Measurements from ENCODE around the gene SNAI3.

Gene SNAI3

GRCh38 chr16:88730632-88731607 lies 44.6 kb upstream of the SNAI3 start:
- Histone ChIP-seq H3K4me1 (ENCODE audit: control insufficient read depth, insufficient read depth, low read length) (peaks cover 2% of the 10 kb centered on the region), H3K36me3 (ENCODE audit: control insufficient read depth in 2 of 2, insufficient read depth in 2 of 2, low read length in 2 of 2) (peaks cover 35 to 43% of the 10 kb centered on the region in 2 donors), H3K9me3 (ENCODE audit: control insufficient read depth in 2 of 2, low read length in 2 of 2) (no peaks in the 10 kb centered on the region), H3K27me3 (ENCODE audit: control insufficient read depth in 1 of 2, insufficient read depth in 2 of 2, low read length in 2 of 2) (no peaks in the 10 kb centered on the region), H3K4me3 (ENCODE audit: low read length in 2 of 2) (no peak overlapping the region), H3K27ac (ENCODE audit: low read length) (no peak overlapping the region), H3K9ac (ENCODE audit: low read length in 2 of 2) (no peak overlapping the region)

GRCh38 chr16:88727871-88728270 lies 41.6 kb upstream of the SNAI3 start:
- Histone ChIP-seq H3K36me3 (ENCODE audit: control insufficient read depth in 2 of 2, insufficient read depth in 2 of 2, low read length in 2 of 2) (peaks cover 38 to 39% of the 10 kb centered on the region in 2 donors), H3K27me3 (ENCODE audit: control insufficient read depth in 1 of 2, insufficient read depth in 2 of 2, low read length in 2 of 2) (no peaks in the 10 kb centered on the region), H3K9me3 (ENCODE audit: control insufficient read depth in 2 of 2, low read length in 2 of 2) (no peaks in the 10 kb centered on the region), H3K4me1 (ENCODE audit: control insufficient read depth, insufficient read depth, low read length) (peaks cover 2% of the 10 kb centered on the region), H3K4me3 (ENCODE audit: low read length in 2 of 2) (no peak overlapping the region), H3K27ac (ENCODE audit: low read length) (no peak overlapping the region), H3K9ac (ENCODE audit: low read length in 2 of 2) (no peak overlapping the region)

GRCh38 chr16:88726981-88727380 lies 40.7 kb upstream of the SNAI3 start:
- H3K9me3 ChIP-seq (ENCODE audit: control insufficient read depth in 2 of 2, low read length in 2 of 2) = no peaks in the 10 kb centered on the region
- H3K27me3 ChIP-seq (ENCODE audit: control insufficient read depth in 1 of 2, insufficient read depth in 2 of 2, low read length in 2 of 2) = no peaks in the 10 kb centered on the region
- no peak overlapping the region for H3K27ac ChIP-seq (ENCODE audit: low read length)
- H3K9ac ChIP-seq (ENCODE audit: low read length in 2 of 2) = no peak overlapping the region
- no peak overlapping the region for H3K4me3 ChIP-seq (ENCODE audit: low read length in 2 of 2)
- peaks cover 43 to 47% of the 10 kb centered on the region in 2 donors for H3K36me3 ChIP-seq (ENCODE audit: control insufficient read depth in 2 of 2, insufficient read depth in 2 of 2, low read length in 2 of 2)
- no peaks in the 10 kb centered on the region for H3K4me1 ChIP-seq (ENCODE audit: control insufficient read depth, insufficient read depth, low read length)

- H3K4me3 ChIP-seq (ENCODE audit: low read length in 2 of 2) = no peak overlapping the region
- H3K27ac ChIP-seq (ENCODE audit: low read length) = no peak overlapping the region
- no peaks in the 10 kb centered on the region for H3K27me3 ChIP-seq (ENCODE audit: control insufficient read depth in 1 of 2, insufficient read depth in 2 of 2, low read length in 2 of 2)
- no peaks in the 10 kb centered on the region for H3K9me3 ChIP-seq (ENCODE audit: control insufficient read depth in 2 of 2, low read length in 2 of 2)
- peaks cover 49% of the 10 kb centered on the region in 2 donors for H3K36me3 ChIP-seq (ENCODE audit: control insufficient read depth in 2 of 2, insufficient read depth in 2 of 2, low read length in 2 of 2)
- no peaks in the 10 kb centered on the region for H3K4me1 ChIP-seq (ENCODE audit: control insufficient read depth, insufficient read depth, low read length)
- H3K9ac ChIP-seq (ENCODE audit: low read length in 2 of 2) = no peak overlapping the region
Observed at GRCh38 chr16:88726408-88726749, 40.1 kb upstream of the SNAI3 start.

- no peak overlapping the region for H3K27ac ChIP-seq (ENCODE audit: low read length)
Observed at GRCh38 chr16:88725609-88726407, 39.5 kb upstream of the SNAI3 start.

GRCh38 chr16:88724855-88725555 lies 38.7 kb upstream of the SNAI3 start:
- Histone ChIP-seq H3K9ac (ENCODE audit: low read length in 2 of 2) (no peak overlapping the region), H3K27ac (ENCODE audit: low read length) (no peak overlapping the region), H3K27me3 (ENCODE audit: control insufficient read depth in 1 of 2, insufficient read depth in 2 of 2, low read length in 2 of 2) (no peaks in the 10 kb centered on the region), H3K4me1 (ENCODE audit: control insufficient read depth, insufficient read depth, low read length) (no peaks in the 10 kb centered on the region), H3K4me3 (ENCODE audit: low read length in 2 of 2) (no peak overlapping the region), H3K9me3 (ENCODE audit: control insufficient read depth in 2 of 2, low read length in 2 of 2) (no peaks in the 10 kb centered on the region), H3K36me3 (ENCODE audit: control insufficient read depth in 2 of 2, insufficient read depth in 2 of 2, low read length in 2 of 2) (peaks cover 50 to 51% of the 10 kb centered on the region in 2 donors)

More at GRCh38 chr16:88725609-88726407, 39.5 kb upstream of the SNAI3 start:
- Histone ChIP-seq H3K27me3 (ENCODE audit: control insufficient read depth in 1 of 2, insufficient read depth in 2 of 2, low read length in 2 of 2) (no peaks in the 10 kb centered on the region), H3K4me3 (ENCODE audit: low read length in 2 of 2) (no peak overlapping the region), H3K36me3 (ENCODE audit: control insufficient read depth in 2 of 2, insufficient read depth in 2 of 2, low read length in 2 of 2) (peaks cover 49 to 51% of the 10 kb centered on the region in 2 donors), H3K9ac (ENCODE audit: low read length in 2 of 2) (no peak overlapping the region), H3K9me3 (ENCODE audit: control insufficient read depth in 2 of 2, low read length in 2 of 2) (no peaks in the 10 kb centered on the region), H3K4me1 (ENCODE audit: control insufficient read depth, insufficient read depth, low read length) (no peaks in the 10 kb centered on the region)

- H3K9ac ChIP-seq (ENCODE audit: low read length in 2 of 2) = no peak overlapping the region
- peaks cover 9% of the 10 kb centered on the region for H3K4me1 ChIP-seq (ENCODE audit: control insufficient read depth, insufficient read depth, low read length)
- no peaks in the 10 kb centered on the region for H3K9me3 ChIP-seq (ENCODE audit: control insufficient read depth in 2 of 2, low read length in 2 of 2)
- H3K27ac ChIP-seq (ENCODE audit: low read length) = no peak overlapping the region
- peaks cover 56 to 57% of the 10 kb centered on the region in 2 donors for H3K36me3 ChIP-seq (ENCODE audit: control insufficient read depth in 2 of 2, insufficient read depth in 2 of 2, low read length in 2 of 2)
- H3K4me3 ChIP-seq (ENCODE audit: low read length in 2 of 2) = no peak overlapping the region
- H3K27me3 ChIP-seq (ENCODE audit: control insufficient read depth in 1 of 2, insufficient read depth in 2 of 2, low read length in 2 of 2) = no peaks in the 10 kb centered on the region
Observed at GRCh38 chr16:88723911-88724310, 37.6 kb upstream of the SNAI3 start.

GRCh38 chr16:88723507-88723887 lies 37.2 kb upstream of the SNAI3 start:
- peaks cover 9% of the 10 kb centered on the region for H3K4me1 ChIP-seq (ENCODE audit: control insufficient read depth, insufficient read depth, low read length)
- no peaks in the 10 kb centered on the region for H3K9me3 ChIP-seq (ENCODE audit: control insufficient read depth in 2 of 2, low read length in 2 of 2)
- peaks cover 58% of the 10 kb centered on the region in 2 donors for H3K36me3 ChIP-seq (ENCODE audit: control insufficient read depth in 2 of 2, insufficient read depth in 2 of 2, low read length in 2 of 2)
- no peaks in the 10 kb centered on the region for H3K27me3 ChIP-seq (ENCODE audit: control insufficient read depth in 1 of 2, insufficient read depth in 2 of 2, low read length in 2 of 2)
- H3K4me3 ChIP-seq (ENCODE audit: low read length in 2 of 2) = no peak overlapping the region
- H3K9ac ChIP-seq (ENCODE audit: low read length in 2 of 2) = no peak overlapping the region
- H3K27ac ChIP-seq (ENCODE audit: low read length) = no peak overlapping the region

- Histone ChIP-seq H3K4me3 (ENCODE audit: low read length in 2 of 2) (no peak overlapping the region), H3K9me3 (ENCODE audit: control insufficient read depth in 2 of 2, low read length in 2 of 2) (no peaks in the 10 kb centered on the region), H3K4me1 (ENCODE audit: control insufficient read depth, insufficient read depth, low read length) (peaks cover 9% of the 10 kb centered on the region), H3K27me3 (ENCODE audit: control insufficient read depth in 1 of 2, insufficient read depth in 2 of 2, low read length in 2 of 2) (no peaks in the 10 kb centered on the region), H3K36me3 (ENCODE audit: control insufficient read depth in 2 of 2, insufficient read depth in 2 of 2, low read length in 2 of 2) (peaks cover 57 to 63% of the 10 kb centered on the region in 2 donors), H3K9ac (ENCODE audit: low read length in 2 of 2) (no peak overlapping the region), H3K27ac (ENCODE audit: low read length) (no peak overlapping the region)
Observed at GRCh38 chr16:88722784-88723506, 36.6 kb upstream of the SNAI3 start.

Measured in stomach smooth muscle (tissue), 2 donors.